ENCODE results near the gene FOXN4.

The FOXN4 gene

DNA sequence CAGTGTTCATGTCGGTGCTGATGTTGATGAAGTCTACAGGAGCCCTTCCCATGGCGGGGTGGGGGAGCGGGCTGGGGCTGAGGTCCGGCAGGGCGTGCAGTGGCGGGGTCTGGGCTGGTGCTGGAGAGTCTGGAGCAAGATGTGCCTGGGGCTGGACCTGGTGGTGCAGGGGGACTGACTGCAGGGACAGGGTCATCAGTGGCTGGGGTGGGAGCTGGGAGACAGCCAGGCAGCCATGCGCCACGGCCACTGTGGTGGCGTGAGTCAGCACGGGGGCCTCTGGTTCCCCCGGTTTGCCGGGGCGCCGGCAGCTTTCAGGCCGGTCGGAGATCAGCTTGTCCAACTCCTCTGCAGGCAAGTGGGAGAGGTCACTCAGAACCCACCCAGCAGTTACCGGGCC is 27.6 kb downstream of the FOXN4 start:
- Histone ChIP-seq H3K4me1 (ENCODE audit: insufficient read depth, low read length, severe bottlenecking) (no peaks in the 10 kb centered on the region), H3K4me3 (ENCODE audit: low read depth, low read length, poor library complexity, severe bottlenecking) (no peak overlapping the region), H2AFZ (ENCODE audit: low read length) (no peak overlapping the region), H3K9me2 (ENCODE audit: low read depth, low read length) (no peaks in the 10 kb centered on the region), H3K79me2 (ENCODE audit: insufficient read depth, low read length) (no peaks in the 10 kb centered on the region), H3K27ac (ENCODE audit: low read depth, low read length, poor library complexity, severe bottlenecking) (no peak overlapping the region), H3K27me3 (ENCODE audit: insufficient read depth, low read length) (no peaks in the 10 kb centered on the region), H4K20me1 (ENCODE audit: insufficient read depth, low read length) (no peaks in the 10 kb centered on the region), H3F3A (ENCODE audit: insufficient read depth, low read length) (no peaks in the 10 kb centered on the region), H3K9me3 (ENCODE audit: low read length) (no peaks in the 10 kb centered on the region), H3K9ac (ENCODE audit: low read length) (no peak overlapping the region), H3K4me2 (ENCODE audit: low read length) (no peak overlapping the region), H3K36me3 (ENCODE audit: insufficient read depth, low read length) (no peaks in the 10 kb centered on the region)
- TF ChIP-seq EZH2 (IDR thresholded peaks at IDR 0.05; ENCODE audit: borderline replicate concordance, low read length): no peak
- TF ChIP-seq, protein P1, sequence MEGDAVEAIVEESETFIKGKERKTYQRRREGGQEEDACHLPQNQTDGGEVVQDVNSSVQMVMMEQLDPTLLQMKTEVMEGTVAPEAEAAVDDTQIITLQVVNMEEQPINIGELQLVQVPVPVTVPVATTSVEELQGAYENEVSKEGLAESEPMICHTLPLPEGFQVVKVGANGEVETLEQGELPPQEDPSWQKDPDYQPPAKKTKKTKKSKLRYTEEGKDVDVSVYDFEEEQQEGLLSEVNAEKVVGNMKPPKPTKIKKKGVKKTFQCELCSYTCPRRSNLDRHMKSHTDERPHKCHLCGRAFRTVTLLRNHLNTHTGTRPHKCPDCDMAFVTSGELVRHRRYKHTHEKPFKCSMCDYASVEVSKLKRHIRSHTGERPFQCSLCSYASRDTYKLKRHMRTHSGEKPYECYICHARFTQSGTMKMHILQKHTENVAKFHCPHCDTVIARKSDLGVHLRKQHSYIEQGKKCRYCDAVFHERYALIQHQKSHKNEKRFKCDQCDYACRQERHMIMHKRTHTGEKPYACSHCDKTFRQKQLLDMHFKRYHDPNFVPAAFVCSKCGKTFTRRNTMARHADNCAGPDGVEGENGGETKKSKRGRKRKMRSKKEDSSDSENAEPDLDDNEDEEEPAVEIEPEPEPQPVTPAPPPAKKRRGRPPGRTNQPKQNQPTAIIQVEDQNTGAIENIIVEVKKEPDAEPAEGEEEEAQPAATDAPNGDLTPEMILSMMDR (IDR thresholded peaks at IDR 0.05; ENCODE audit: low read length): no peak

DNA sequence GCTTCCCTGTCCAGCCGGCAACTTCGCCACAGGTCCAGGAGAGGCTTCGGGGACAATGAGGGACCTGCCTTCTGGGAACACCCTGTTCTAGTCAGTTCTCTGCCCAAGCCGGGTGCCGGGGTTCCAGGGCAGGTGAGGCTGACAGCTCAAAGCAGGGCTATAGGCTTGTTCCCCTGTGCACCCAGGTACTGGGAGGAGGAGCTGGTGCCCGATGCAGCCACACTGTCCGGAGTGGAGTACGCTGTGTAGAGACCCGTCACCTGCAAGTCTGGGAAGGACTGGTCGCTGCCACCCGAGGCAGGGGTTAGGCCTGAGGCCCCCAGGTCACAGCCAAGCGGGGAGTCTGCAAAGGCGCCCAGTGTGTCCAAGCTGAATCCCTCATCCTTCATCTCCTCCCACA is 29.6 kb downstream of the FOXN4 start:
- Histone ChIP-seq H3F3A (ENCODE audit: insufficient read depth, low read length) (no peaks in the 10 kb centered on the region), H3K27me3 (ENCODE audit: insufficient read depth, low read length) (no peaks in the 10 kb centered on the region), H3K4me1 (ENCODE audit: insufficient read depth, low read length, severe bottlenecking) (no peaks in the 10 kb centered on the region), H3K27ac (ENCODE audit: low read depth, low read length, poor library complexity, severe bottlenecking) (no peak overlapping the region), H3K9ac (ENCODE audit: low read length) (no peak overlapping the region), H4K20me1 (ENCODE audit: insufficient read depth, low read length) (no peaks in the 10 kb centered on the region), H3K9me3 (ENCODE audit: low read length) (no peaks in the 10 kb centered on the region), H3K36me3 (ENCODE audit: insufficient read depth, low read length) (no peaks in the 10 kb centered on the region), H2AFZ (ENCODE audit: low read length) (no peak overlapping the region), H3K4me3 (ENCODE audit: low read depth, low read length, poor library complexity, severe bottlenecking) (no peak overlapping the region), H3K9me2 (ENCODE audit: low read depth, low read length) (no peaks in the 10 kb centered on the region), H3K4me2 (ENCODE audit: low read length) (no peak overlapping the region), H3K79me2 (ENCODE audit: insufficient read depth, low read length) (no peaks in the 10 kb centered on the region)
- TF ChIP-seq EZH2 (IDR thresholded peaks at IDR 0.05; ENCODE audit: borderline replicate concordance, low read length): no peak
- TF ChIP-seq, protein P1 (IDR thresholded peaks at IDR 0.05; ENCODE audit: low read length): no peak

DNA sequence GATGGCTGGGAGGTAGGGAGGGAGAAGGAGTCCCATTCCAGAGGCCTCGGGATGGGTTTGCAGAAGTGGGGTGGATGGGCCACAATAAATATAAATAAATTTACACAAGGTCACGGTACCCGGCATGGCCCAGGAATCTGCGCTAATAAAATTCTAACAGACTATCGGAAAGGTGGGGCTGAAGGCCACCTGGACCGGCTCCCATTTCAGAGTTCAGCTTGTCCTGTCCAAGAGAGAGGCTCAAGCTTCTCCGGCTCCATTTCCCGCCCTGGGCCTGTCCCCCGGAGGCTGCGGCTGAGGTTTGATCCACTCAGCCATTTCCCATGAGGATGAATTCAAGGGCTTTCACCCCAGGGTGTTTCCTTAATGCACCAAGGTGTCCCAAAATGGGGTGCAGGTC is 30.2 kb downstream of the FOXN4 start:
- H3F3A ChIP-seq (ENCODE audit: insufficient read depth, low read length): no peaks in the 10 kb centered on the region
- no peaks in the 10 kb centered on the region for H3K4me1 ChIP-seq (ENCODE audit: insufficient read depth, low read length, severe bottlenecking)
- H3K27ac ChIP-seq (ENCODE audit: low read depth, low read length, poor library complexity, severe bottlenecking): no peak overlapping the region
- no peak overlapping the region for H3K9ac ChIP-seq (ENCODE audit: low read length)
- no peaks in the 10 kb centered on the region for H3K9me3 ChIP-seq (ENCODE audit: low read length)
- TF ChIP-seq, protein P1 (IDR thresholded peaks at IDR 0.05; ENCODE audit: low read length): no peak
- no peak for TF ChIP-seq EZH2 (IDR thresholded peaks at IDR 0.05; ENCODE audit: borderline replicate concordance, low read length)
- H2AFZ ChIP-seq (ENCODE audit: low read length): no peak overlapping the region
- no peaks in the 10 kb centered on the region for H3K36me3 ChIP-seq (ENCODE audit: insufficient read depth, low read length)
- no peaks in the 10 kb centered on the region for H4K20me1 ChIP-seq (ENCODE audit: insufficient read depth, low read length)
- H3K9me2 ChIP-seq (ENCODE audit: low read depth, low read length): no peaks in the 10 kb centered on the region
- H3K4me3 ChIP-seq (ENCODE audit: low read depth, low read length, poor library complexity, severe bottlenecking): no peak overlapping the region
- no peaks in the 10 kb centered on the region for H3K79me2 ChIP-seq (ENCODE audit: insufficient read depth, low read length)
- no peaks in the 10 kb centered on the region for H3K27me3 ChIP-seq (ENCODE audit: insufficient read depth, low read length)
- no peak overlapping the region for H3K4me2 ChIP-seq (ENCODE audit: low read length)

All from OCI-LY1 (cell line).